ENCODE data around the gene HCRTR1.
"Not testable (repeated sequence)": the region's sequence is repeated elsewhere in the genome, so short reads cannot be mapped to it uniquely, and the experiment has no call there.

HCRTR1 gene

GRCh38 chr1:31586376-31587327 is 30.8 kb upstream of the HCRTR1 start:
- peaks cover 11% of the 10 kb centered on the region for H3K27me3 Mint-ChIP-seq (ENCODE audit: low read depth)
- H3K27ac Mint-ChIP-seq = no peak overlapping the region
- no peak for DNase-seq (ENCODE audit: low spot score)
- no peak overlapping the region for H3K4me3 Mint-ChIP-seq
- peaks cover 1% of the 10 kb centered on the region for H3K4me1 Mint-ChIP-seq (ENCODE audit: low read depth)
- no peaks in the 10 kb centered on the region for H3K9me3 Mint-ChIP-seq
- no peaks in the 10 kb centered on the region for H3K36me3 Mint-ChIP-seq (ENCODE audit: low read depth)

- H3K27ac Mint-ChIP-seq; H3K4me3 Mint-ChIP-seq; H3K4me1 Mint-ChIP-seq (ENCODE audit: low read depth); H3K36me3 Mint-ChIP-seq (ENCODE audit: low read depth); H3K9me3 Mint-ChIP-seq; DNase-seq (ENCODE audit: low spot score): not testable (repeated sequence)
- peaks cover 11% of the 10 kb centered on the region for H3K27me3 Mint-ChIP-seq (ENCODE audit: low read depth)
These were observed 30.2 kb upstream of the HCRTR1 start for GRCh38 chr1:31587328-31587699.

GRCh38 chr1:31587720-31588423 is 29.6 kb upstream of the HCRTR1 start:
- Mint-ChIP-seq H3K4me3 (no peak overlapping the region), H3K27me3 (ENCODE audit: low read depth) (peaks cover 11% of the 10 kb centered on the region), H3K9me3 (no peaks in the 10 kb centered on the region), H3K27ac (no peak overlapping the region), H3K36me3 (ENCODE audit: low read depth) (no peaks in the 10 kb centered on the region), H3K4me1 (ENCODE audit: low read depth) (peaks cover 1% of the 10 kb centered on the region)
- DNase-seq (ENCODE audit: low spot score) = peak; percentile 50

GRCh38 chr1:31588751-31589515 is 28.6 kb upstream of the HCRTR1 start:
- H3K4me1 Mint-ChIP-seq (ENCODE audit: low read depth) = peaks cover 1% of the 10 kb centered on the region
- H3K4me3 Mint-ChIP-seq = no peak overlapping the region
- no peak for DNase-seq (ENCODE audit: low spot score)
- H3K36me3 Mint-ChIP-seq (ENCODE audit: low read depth) = no peaks in the 10 kb centered on the region
- H3K27me3 Mint-ChIP-seq (ENCODE audit: low read depth) = peaks cover 13% of the 10 kb centered on the region
- no peaks in the 10 kb centered on the region for H3K9me3 Mint-ChIP-seq
- no peak overlapping the region for H3K27ac Mint-ChIP-seq

- no peak overlapping the region for H3K27ac Mint-ChIP-seq
- no peaks in the 10 kb centered on the region for H3K9me3 Mint-ChIP-seq
- H3K4me3 Mint-ChIP-seq = no peak overlapping the region
- no peak for DNase-seq (ENCODE audit: low spot score)
- peaks cover 17% of the 10 kb centered on the region for H3K27me3 Mint-ChIP-seq (ENCODE audit: low read depth)
- H3K4me1 Mint-ChIP-seq (ENCODE audit: low read depth) = peaks cover 1% of the 10 kb centered on the region
- no peaks in the 10 kb centered on the region for H3K36me3 Mint-ChIP-seq (ENCODE audit: low read depth)
These were observed 25.9 kb upstream of the HCRTR1 start for GRCh38 chr1:31591425-31592093.

GRCh38 chr1:31592132-31592531 is 25.4 kb upstream of the HCRTR1 start:
- H3K9me3 Mint-ChIP-seq = no peaks in the 10 kb centered on the region
- H3K27ac Mint-ChIP-seq = no peak overlapping the region
- no peaks in the 10 kb centered on the region for H3K36me3 Mint-ChIP-seq (ENCODE audit: low read depth)
- peaks cover 17% of the 10 kb centered on the region for H3K27me3 Mint-ChIP-seq (ENCODE audit: low read depth)
- peaks cover 1% of the 10 kb centered on the region for H3K4me1 Mint-ChIP-seq (ENCODE audit: low read depth)
- H3K4me3 Mint-ChIP-seq = no peak overlapping the region
- no peak for DNase-seq (ENCODE audit: low spot score)

GRCh38 chr1:31593136-31593665 is 24.3 kb upstream of the HCRTR1 start:
- Mint-ChIP-seq H3K9me3 (no peaks in the 10 kb centered on the region), H3K4me3 (no peak overlapping the region), H3K36me3 (ENCODE audit: low read depth) (no peaks in the 10 kb centered on the region), H3K27me3 (ENCODE audit: low read depth) (peaks cover 21% of the 10 kb centered on the region), H3K27ac (no peak overlapping the region), H3K4me1 (ENCODE audit: low read depth) (peaks cover 1% of the 10 kb centered on the region)
- DNase-seq (ENCODE audit: low spot score) = no peak

GRCh38 chr1:31593770-31594632 is 23.5 kb upstream of the HCRTR1 start:
- no peak overlapping the region for H3K4me3 Mint-ChIP-seq
- DNase-seq (ENCODE audit: low spot score) = no peak
- H3K4me1 Mint-ChIP-seq (ENCODE audit: low read depth) = peaks cover 1% of the 10 kb centered on the region
- peaks cover 21% of the 10 kb centered on the region for H3K27me3 Mint-ChIP-seq (ENCODE audit: low read depth)
- no peaks in the 10 kb centered on the region for H3K36me3 Mint-ChIP-seq (ENCODE audit: low read depth)
- no peak overlapping the region for H3K27ac Mint-ChIP-seq
- no peaks in the 10 kb centered on the region for H3K9me3 Mint-ChIP-seq

- DNase-seq (ENCODE audit: low spot score) = no peak
- Mint-ChIP-seq H3K27me3 (ENCODE audit: low read depth) (peaks cover 19% of the 10 kb centered on the region), H3K36me3 (ENCODE audit: low read depth) (no peaks in the 10 kb centered on the region), H3K9me3 (no peaks in the 10 kb centered on the region), H3K4me1 (ENCODE audit: low read depth) (no peaks in the 10 kb centered on the region), H3K27ac (no peak overlapping the region), H3K4me3 (no peak overlapping the region)
These were observed 21.4 kb upstream of the HCRTR1 start for GRCh38 chr1:31595836-31596736.

- H3K4me3 Mint-ChIP-seq = no peak overlapping the region
- H3K27me3 Mint-ChIP-seq (ENCODE audit: low read depth) = peaks cover 22% of the 10 kb centered on the region
- no peak overlapping the region for H3K27ac Mint-ChIP-seq
- no peaks in the 10 kb centered on the region for H3K4me1 Mint-ChIP-seq (ENCODE audit: low read depth)
- H3K36me3 Mint-ChIP-seq (ENCODE audit: low read depth) = no peaks in the 10 kb centered on the region
- no peak for DNase-seq (ENCODE audit: low spot score)
- H3K9me3 Mint-ChIP-seq = no peaks in the 10 kb centered on the region
These were observed 20.8 kb upstream of the HCRTR1 start for GRCh38 chr1:31596737-31597097.

- H3K9me3 Mint-ChIP-seq = no peaks in the 10 kb centered on the region
- H3K27ac Mint-ChIP-seq = no peak overlapping the region
- peaks cover 20% of the 10 kb centered on the region for H3K27me3 Mint-ChIP-seq (ENCODE audit: low read depth)
- H3K36me3 Mint-ChIP-seq (ENCODE audit: low read depth) = no peaks in the 10 kb centered on the region
- DNase-seq (ENCODE audit: low spot score) = no peak
- H3K4me1 Mint-ChIP-seq (ENCODE audit: low read depth) = no peaks in the 10 kb centered on the region
- H3K4me3 Mint-ChIP-seq = no peak overlapping the region
These were observed 18.5 kb upstream of the HCRTR1 start for GRCh38 chr1:31598980-31599379.

GRCh38 chr1:31600641-31601040 is 16.8 kb upstream of the HCRTR1 start:
- no peak overlapping the region for H3K27ac Mint-ChIP-seq
- H3K4me1 Mint-ChIP-seq (ENCODE audit: low read depth) = no peaks in the 10 kb centered on the region
- DNase-seq (ENCODE audit: low spot score) = no peak
- H3K4me3 Mint-ChIP-seq = no peak overlapping the region
- H3K9me3 Mint-ChIP-seq = no peaks in the 10 kb centered on the region
- peaks cover 18% of the 10 kb centered on the region for H3K27me3 Mint-ChIP-seq (ENCODE audit: low read depth)
- H3K36me3 Mint-ChIP-seq (ENCODE audit: low read depth) = no peaks in the 10 kb centered on the region

Measured in T-helper 2 cell treated with Interferon-gamma antibody and Interleukin-4, amounts not matched to agents 5 μg/mL and 100 μg/mL, for 36 hours (primary cell).